Measurements from ENCODE around the gene SH3BP4. TPM values are rescaled to one million over a fixed set of nuclear protein-coding genes. Genes with fewer than 3 reads are reported as not detected.

SH3BP4 gene
- total RNA-seq, 1 experiment from 2014 or later = 93.8 TPM

DNA sequence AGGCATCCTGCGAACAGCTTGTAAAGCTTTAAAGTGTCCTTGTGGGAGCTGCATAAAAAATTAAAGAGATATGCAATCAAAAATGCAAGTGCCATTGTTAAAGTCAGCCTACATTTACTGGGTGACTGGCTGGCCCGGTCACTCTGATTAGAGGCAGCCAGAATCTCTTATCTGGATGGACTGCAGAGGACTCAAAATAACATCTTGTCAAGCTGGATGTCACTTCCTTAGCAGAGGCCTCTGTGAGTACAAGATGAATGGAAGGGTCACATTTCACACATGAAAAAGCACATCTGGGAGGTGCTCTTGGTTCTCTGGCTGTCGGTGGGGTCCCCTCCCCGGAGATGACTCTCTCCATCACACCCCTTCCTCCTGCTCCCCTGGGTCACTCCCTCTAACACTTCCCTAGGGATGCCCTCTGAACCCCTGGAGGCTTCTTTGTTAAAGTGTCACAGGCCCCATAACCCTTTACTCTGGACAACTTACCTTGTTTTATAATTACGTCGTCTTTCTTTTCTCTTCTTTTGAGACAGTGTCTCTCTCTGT is 122.1 kb downstream of the SH3BP4 start:
- Histone ChIP-seq H4K91ac (ENCODE audit: insufficient read length, low read depth, low read length) (no peak overlapping the region), H3T11ph (ENCODE audit: low read length) (no peak overlapping the region), H3K79me2 (ENCODE audit: insufficient read depth, low read length) (no peaks in the 10 kb centered on the region), H2BK120ac (ENCODE audit: low read depth, low read length, poor library complexity, severe bottlenecking) (no peak overlapping the region), H3K23ac (ENCODE audit: insufficient read length, low read depth, low read length) (no peak overlapping the region), H2BK12ac (ENCODE audit: insufficient read length, low read depth, low read length) (no peak overlapping the region), H2BK15ac (ENCODE audit: low read depth, low read length) (no peak overlapping the region), H3K4me1 (ENCODE audit: insufficient read depth, low read length) (peaks cover 4% of the 10 kb centered on the region; the same call in 1 of the 2 replicates), H2BK20ac (ENCODE audit: low read depth, low read length, poor library complexity, severe bottlenecking) (no peak overlapping the region), H3K9ac (ENCODE audit: extremely low read depth, insufficient read length, low read length) (no peak overlapping the region), H3K27me3 (ENCODE audit: insufficient read depth, low read length) (no peaks in the 10 kb centered on the region), H3K9me3 (ENCODE audit: control insufficient read depth, low read depth, low read length) (no peaks in the 10 kb centered on the region), H4K5ac (ENCODE audit: insufficient read length, low read depth, low read length) (no peak overlapping the region), H3K79me1 (ENCODE audit: insufficient read depth, low read depth, low read length, poor library complexity, severe bottlenecking) (no peaks in the 10 kb centered on the region), H2AFZ (ENCODE audit: low read length) (no peak overlapping the region), H2BK5ac (ENCODE audit: insufficient read length, low read length) (no peak overlapping the region), H3K23me2 (ENCODE audit: insufficient read length, low read depth, low read length, poor library complexity, severe bottlenecking) (no peaks in the 10 kb centered on the region), H3K14ac (ENCODE audit: insufficient read depth, low read length) (no peak overlapping the region), H3K56ac (ENCODE audit: insufficient read length, low read depth, low read length) (no peak overlapping the region), H4K20me1 (ENCODE audit: control insufficient read depth, insufficient read depth, insufficient read length) (no peaks in the 10 kb centered on the region), H3K27ac (ENCODE audit: insufficient read length, low read depth, low read length) (no peak overlapping the region), H3K4ac (ENCODE audit: low read depth, low read length) (no peak overlapping the region), H3K18ac (ENCODE audit: insufficient read length, low read depth, low read length) (no peak overlapping the region), H4K8ac (replicated peaks; ENCODE audit: insufficient read length, low read depth, low read length) (no peak overlapping the region), H2AK5ac (ENCODE audit: insufficient read length, low read length) (no peak overlapping the region), H3K4me2 (ENCODE audit: insufficient read depth, insufficient read length, low read length) (no peak overlapping the region)
- TF ChIP-seq, protein P1, sequence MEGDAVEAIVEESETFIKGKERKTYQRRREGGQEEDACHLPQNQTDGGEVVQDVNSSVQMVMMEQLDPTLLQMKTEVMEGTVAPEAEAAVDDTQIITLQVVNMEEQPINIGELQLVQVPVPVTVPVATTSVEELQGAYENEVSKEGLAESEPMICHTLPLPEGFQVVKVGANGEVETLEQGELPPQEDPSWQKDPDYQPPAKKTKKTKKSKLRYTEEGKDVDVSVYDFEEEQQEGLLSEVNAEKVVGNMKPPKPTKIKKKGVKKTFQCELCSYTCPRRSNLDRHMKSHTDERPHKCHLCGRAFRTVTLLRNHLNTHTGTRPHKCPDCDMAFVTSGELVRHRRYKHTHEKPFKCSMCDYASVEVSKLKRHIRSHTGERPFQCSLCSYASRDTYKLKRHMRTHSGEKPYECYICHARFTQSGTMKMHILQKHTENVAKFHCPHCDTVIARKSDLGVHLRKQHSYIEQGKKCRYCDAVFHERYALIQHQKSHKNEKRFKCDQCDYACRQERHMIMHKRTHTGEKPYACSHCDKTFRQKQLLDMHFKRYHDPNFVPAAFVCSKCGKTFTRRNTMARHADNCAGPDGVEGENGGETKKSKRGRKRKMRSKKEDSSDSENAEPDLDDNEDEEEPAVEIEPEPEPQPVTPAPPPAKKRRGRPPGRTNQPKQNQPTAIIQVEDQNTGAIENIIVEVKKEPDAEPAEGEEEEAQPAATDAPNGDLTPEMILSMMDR (conservative IDR thresholded peaks at IDR 0.05) = no peak
- DNase-seq = no peak
- H3K36me3 Mint-ChIP-seq (ENCODE audit: insufficient read depth in 1 of 3, low read depth in 3 of 3) = no peaks in the 10 kb centered on the region
- H3K27ac Mint-ChIP-seq = no peak overlapping the region
- WGBS (ENCODE audit: extremely low coverage, insufficient read length, low lambda C conversion rate) = no CpG with 5 or more reads among the region's 6 CpGs
- H3K4me3 Mint-ChIP-seq = no peak overlapping the region
- peaks cover 2% of the 10 kb centered on the region; the same call in 1 of the 2 replicates for H3K27me3 Mint-ChIP-seq (ENCODE audit: low read depth)
- H3K4me1 Mint-ChIP-seq = peaks cover 28 to 39% of the 10 kb centered on the region in 2 experiments
- peaks cover 0 to 9% of the 10 kb centered on the region in 2 experiments; a peak in 2 of 5 replicates for H3K9me3 Mint-ChIP-seq
